ENCODE data around the gene TRMT61A. TPM values are rescaled to one million over a fixed set of nuclear protein-coding genes. Genes with fewer than 3 reads are reported as not detected.
A peak's percentile ranks its signal among the peaks of the same experiment; 100 is the strongest.
"Not testable (repeated sequence)": the region's sequence is repeated elsewhere in the genome, so short reads cannot be mapped to it uniquely, and the experiment has no call there.

TRMT61A gene
- total RNA-seq, 3 donors from 2014 or later = 53.0 to 62.2 (median 61.5) TPM

- ATAC-seq = no peak
- no peaks in the 10 kb centered on the region for H3K27me3 Mint-ChIP-seq (ENCODE audit: low read depth)
Measured at GRCh38 chr14:103501041-103501870, 27.7 kb upstream of the TRMT61A start.

GRCh38 chr14:103501921-103502669 is 26.9 kb upstream of the TRMT61A start:
- Mint-ChIP-seq H3K4me3 (no peak overlapping the region), H3K9me3 (no peaks in the 10 kb centered on the region)

More at GRCh38 chr14:103501041-103501870, 27.7 kb upstream of the TRMT61A start:
- no peaks in the 10 kb centered on the region for H3K9me3 Mint-ChIP-seq
- DNase-seq = no peak
- no peak overlapping the region for H3K4me3 Mint-ChIP-seq
- peaks cover 46% of the 10 kb centered on the region for H3K36me3 Mint-ChIP-seq (ENCODE audit: insufficient read depth)
- peaks cover 8% of the 10 kb centered on the region for H3K4me1 Mint-ChIP-seq (ENCODE audit: low read depth)

GRCh38 chr14:103502877-103503276 is 26.1 kb upstream of the TRMT61A start:
- no peak for DNase-seq
- Mint-ChIP-seq H3K36me3 (ENCODE audit: insufficient read depth) (peaks cover 48% of the 10 kb centered on the region), H3K4me1 (ENCODE audit: low read depth) (peaks cover 8% of the 10 kb centered on the region), H3K27me3 (ENCODE audit: low read depth) (no peaks in the 10 kb centered on the region), H3K4me3 (no peak overlapping the region), H3K9me3 (no peaks in the 10 kb centered on the region)
- no peak for ATAC-seq

More at GRCh38 chr14:103501921-103502669, 26.9 kb upstream of the TRMT61A start:
- no peak for ATAC-seq
- DNase-seq = no peak
- Mint-ChIP-seq H3K4me1 (ENCODE audit: low read depth) (peaks cover 8% of the 10 kb centered on the region), H3K27me3 (ENCODE audit: low read depth) (no peaks in the 10 kb centered on the region), H3K36me3 (ENCODE audit: insufficient read depth) (peaks cover 46% of the 10 kb centered on the region)

- DNase-seq = no peak
- ATAC-seq = no peak
- Mint-ChIP-seq H3K27me3 (ENCODE audit: low read depth) (no peaks in the 10 kb centered on the region), H3K4me3 (no peak overlapping the region), H3K9me3 (no peaks in the 10 kb centered on the region), H3K36me3 (ENCODE audit: insufficient read depth) (peaks cover 48% of the 10 kb centered on the region), H3K4me1 (ENCODE audit: low read depth) (peaks cover 8% of the 10 kb centered on the region)
Measured at GRCh38 chr14:103503296-103503695, 25.7 kb upstream of the TRMT61A start.

- DNase-seq (no peak), ATAC-seq (no peak)
- no peaks in the 10 kb centered on the region for H3K27me3 Mint-ChIP-seq (ENCODE audit: low read depth)
- H3K36me3 Mint-ChIP-seq (ENCODE audit: insufficient read depth) = peaks cover 46% of the 10 kb centered on the region
- H3K4me1 Mint-ChIP-seq (ENCODE audit: low read depth) = peaks cover 2% of the 10 kb centered on the region
- no peaks in the 10 kb centered on the region for H3K9me3 Mint-ChIP-seq
- no peak overlapping the region for H3K4me3 Mint-ChIP-seq
Measured at GRCh38 chr14:103504991-103505565, 23.9 kb upstream of the TRMT61A start.

- H3K4me3 Mint-ChIP-seq = no peak overlapping the region
- no peaks in the 10 kb centered on the region for H3K4me1 Mint-ChIP-seq (ENCODE audit: low read depth)
- no peak for ATAC-seq
- no peaks in the 10 kb centered on the region for H3K9me3 Mint-ChIP-seq
- DNase-seq = no peak
- peaks cover 30% of the 10 kb centered on the region for H3K36me3 Mint-ChIP-seq (ENCODE audit: insufficient read depth)
- no peaks in the 10 kb centered on the region for H3K27me3 Mint-ChIP-seq (ENCODE audit: low read depth)
Measured at GRCh38 chr14:103507751-103508150, 21.2 kb upstream of the TRMT61A start.

GRCh38 chr14:103508521-103509329 is 20.3 kb upstream of the TRMT61A start:
- peaks cover 22% of the 10 kb centered on the region for H3K36me3 Mint-ChIP-seq (ENCODE audit: insufficient read depth)
- ATAC-seq = no peak
- no peaks in the 10 kb centered on the region for H3K9me3 Mint-ChIP-seq
- no peaks in the 10 kb centered on the region for H3K4me1 Mint-ChIP-seq (ENCODE audit: low read depth)
- no peak for DNase-seq
- no peak overlapping the region for H3K4me3 Mint-ChIP-seq
- H3K27me3 Mint-ChIP-seq (ENCODE audit: low read depth) = no peaks in the 10 kb centered on the region

- peaks cover 13% of the 10 kb centered on the region for H3K36me3 Mint-ChIP-seq (ENCODE audit: insufficient read depth)
Measured at GRCh38 chr14:103509864-103510723, 18.9 kb upstream of the TRMT61A start.

GRCh38 chr14:103510724-103511693 is 18.0 kb upstream of the TRMT61A start:
- Mint-ChIP-seq H3K9me3 (no peaks in the 10 kb centered on the region), H3K4me3 (no peak overlapping the region), H3K36me3 (ENCODE audit: insufficient read depth) (peaks cover 8% of the 10 kb centered on the region), H3K4me1 (ENCODE audit: low read depth) (peaks cover 3% of the 10 kb centered on the region), H3K27me3 (ENCODE audit: low read depth) (no peaks in the 10 kb centered on the region)
- ATAC-seq (no peak), DNase-seq (no peak)

More at GRCh38 chr14:103509864-103510723, 18.9 kb upstream of the TRMT61A start:
- no peak overlapping the region for H3K4me3 Mint-ChIP-seq
- H3K9me3 Mint-ChIP-seq = no peaks in the 10 kb centered on the region
- H3K27me3 Mint-ChIP-seq (ENCODE audit: low read depth) = no peaks in the 10 kb centered on the region
- no peak for DNase-seq
- H3K4me1 Mint-ChIP-seq (ENCODE audit: low read depth) = peaks cover 3% of the 10 kb centered on the region
- ATAC-seq = no peak

- H3K4me3 Mint-ChIP-seq; H3K36me3 Mint-ChIP-seq (ENCODE audit: insufficient read depth); H3K27me3 Mint-ChIP-seq (ENCODE audit: low read depth); DNase-seq; ATAC-seq; H3K9me3 Mint-ChIP-seq; H3K4me1 Mint-ChIP-seq (ENCODE audit: low read depth): not testable (repeated sequence)
Measured at GRCh38 chr14:103512180-103512579, 16.8 kb upstream of the TRMT61A start.

- Mint-ChIP-seq H3K4me1 (ENCODE audit: low read depth) (peaks cover 3% of the 10 kb centered on the region), H3K36me3 (ENCODE audit: insufficient read depth) (peaks cover 6% of the 10 kb centered on the region), H3K9me3 (no peaks in the 10 kb centered on the region), H3K27me3 (ENCODE audit: low read depth) (no peaks in the 10 kb centered on the region), H3K4me3 (no peak overlapping the region)
- ATAC-seq = peak in 1 of 2 donors; percentile 17
- DNase-seq = no peak
Measured at GRCh38 chr14:103512701-103513611, 16.0 kb upstream of the TRMT61A start.
